Middle frontal gyrus (tissue), 1 donor: Measurements from ENCODE around the gene OAS2.

Source experiments
- DNase-seq: peaks from one replicate; pipeline ENCODE4 v3.0.0-alpha.2; 2015; ENCODE audit warnings: low spot score; ENCODE audit errors: extremely low spot score

The OAS2 gene

DNA sequence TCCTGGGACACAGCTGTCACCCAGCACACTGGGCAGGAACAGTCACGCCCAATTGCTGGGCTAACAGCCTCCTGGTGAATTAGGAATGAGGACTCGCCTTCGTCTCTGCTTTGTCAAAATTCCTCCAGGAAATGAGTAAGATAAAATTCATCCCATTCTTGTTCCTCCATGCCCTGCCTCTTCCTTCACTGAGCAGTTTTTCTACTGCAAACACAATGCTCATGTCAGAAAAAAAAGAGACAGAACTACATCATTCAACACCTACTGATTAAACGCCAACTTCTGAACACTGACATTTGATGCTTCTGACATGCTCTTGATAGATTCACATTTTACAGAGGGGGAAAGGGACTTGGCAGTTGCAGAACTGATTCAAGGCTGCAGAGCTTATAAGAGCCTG lies 40.7 kb downstream of the OAS2 start:
- DNase-seq, result no peak

DNA sequence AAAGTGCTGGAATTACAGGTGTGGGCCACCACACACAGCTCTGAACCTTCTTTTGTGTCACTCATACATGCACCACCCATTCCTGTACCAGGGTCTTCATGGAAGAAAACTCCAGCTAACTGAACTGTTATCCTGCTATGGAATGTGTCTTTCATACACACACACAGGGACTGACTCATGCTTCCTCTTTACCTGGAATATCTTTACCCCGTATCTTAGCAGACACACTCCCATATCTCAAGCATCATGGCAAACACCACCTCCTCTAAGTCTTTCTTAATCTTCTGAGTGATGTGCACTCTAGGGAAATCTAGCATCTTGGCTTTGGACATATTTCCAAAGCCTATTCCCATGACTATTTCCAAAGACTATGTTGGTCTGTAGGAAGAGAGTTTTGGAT lies 43.2 kb downstream of the OAS2 start:
- no peak for DNase-seq

- no peak for DNase-seq
Observed at GRCh38 chr12:113022563-113023297, 44.4 kb downstream of the OAS2 start.

- no peak for DNase-seq
Observed at GRCh38 chr12:113027726-113028125, 49.4 kb downstream of the OAS2 start.

GRCh38 chr12:113030875-113031525 lies 52.7 kb downstream of the OAS2 start:
- peak; percentile 45 for DNase-seq

GRCh38 chr12:113039911-113040445 lies 61.7 kb downstream of the OAS2 start:
- DNase-seq, result no peak

DNA sequence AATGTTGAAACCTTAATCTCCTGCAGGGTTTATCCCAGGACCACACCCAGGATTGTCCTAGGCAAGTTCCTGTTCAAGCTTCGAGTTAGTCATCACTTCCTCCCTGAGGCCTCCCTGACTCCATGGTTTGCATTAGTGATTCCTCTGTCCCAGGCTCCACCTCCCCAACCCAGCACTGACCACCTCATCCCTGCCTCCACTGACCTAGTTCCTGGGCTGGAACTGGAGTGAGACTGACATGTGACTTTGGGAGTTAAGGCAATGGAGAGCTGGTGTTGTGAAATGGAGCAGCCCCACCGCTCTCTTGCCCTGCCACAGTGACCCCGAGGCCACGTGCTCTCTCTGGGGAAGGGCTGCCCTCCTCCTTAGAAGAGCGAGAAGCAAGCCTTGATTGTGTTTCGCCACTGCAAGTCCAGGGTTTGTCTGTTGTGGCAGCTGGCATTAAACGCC lies 62.4 kb downstream of the OAS2 start:
- no peak for DNase-seq

- no peak for DNase-seq
Observed at GRCh38 chr12:113041560-113041959, 63.2 kb downstream of the OAS2 start.

- DNase-seq, result no peak
Observed at GRCh38 chr12:113043240-113043639, 64.9 kb downstream of the OAS2 start.

- no peak for DNase-seq
Observed at GRCh38 chr12:113044516-113044915, 66.2 kb downstream of the OAS2 start.

- DNase-seq, result peak; percentile 60
Observed at GRCh38 chr12:113048716-113049127, 70.4 kb downstream of the OAS2 start.

DNA sequence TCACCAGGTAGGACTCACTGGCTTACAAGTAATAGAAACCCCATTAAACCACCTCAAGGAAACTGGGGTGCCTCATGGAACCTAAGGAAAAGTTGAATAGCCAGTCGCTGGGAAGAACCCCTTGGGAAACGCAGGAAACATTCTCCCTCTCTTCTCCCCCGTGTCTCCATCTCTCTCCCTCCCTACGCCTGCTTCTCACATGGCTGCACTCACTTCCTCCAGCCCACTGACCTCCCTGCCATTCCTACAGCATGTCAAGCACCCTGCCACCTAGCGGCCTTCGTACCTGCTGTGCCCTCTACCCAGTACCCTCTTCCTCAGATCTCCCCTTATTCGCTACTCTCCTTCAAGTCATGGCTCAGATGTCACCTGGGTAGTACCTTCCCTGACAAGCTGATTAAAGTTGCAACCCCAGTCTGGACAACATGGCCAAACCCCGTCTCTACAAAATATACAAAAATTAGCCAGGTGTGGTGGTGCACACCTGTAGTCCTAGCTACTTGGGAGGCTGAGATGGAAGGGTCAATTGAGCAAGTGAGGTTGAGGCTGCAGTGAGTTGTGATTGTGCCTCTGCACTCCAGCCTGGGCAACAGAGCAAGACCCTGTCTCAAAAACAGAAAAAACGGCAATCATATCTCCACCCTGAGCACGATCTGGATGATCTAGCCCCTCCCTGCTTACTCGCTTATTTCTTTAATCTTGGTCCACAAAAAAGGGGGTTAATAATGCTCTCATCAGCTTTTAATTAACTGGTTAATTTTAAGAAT lies 71.8 kb downstream of the OAS2 start:
- no peak for DNase-seq

GRCh38 chr12:113050795-113051194 lies 72.5 kb downstream of the OAS2 start:
- DNase-seq, result no peak

GRCh38 chr12:113051759-113052158 lies 73.4 kb downstream of the OAS2 start:
- no peak for DNase-seq

- DNase-seq, result no peak
Observed at GRCh38 chr12:113052326-113052725, 74.0 kb downstream of the OAS2 start.

- DNase-seq, result no peak
Observed at GRCh38 chr12:113054948-113055486, 76.7 kb downstream of the OAS2 start.

- DNase-seq, result no peak
Observed at GRCh38 chr12:113055594-113056380, 77.5 kb downstream of the OAS2 start.

- DNase-seq, result no peak
Observed at GRCh38 chr12:113056381-113056630, 78.0 kb downstream of the OAS2 start.

DNA sequence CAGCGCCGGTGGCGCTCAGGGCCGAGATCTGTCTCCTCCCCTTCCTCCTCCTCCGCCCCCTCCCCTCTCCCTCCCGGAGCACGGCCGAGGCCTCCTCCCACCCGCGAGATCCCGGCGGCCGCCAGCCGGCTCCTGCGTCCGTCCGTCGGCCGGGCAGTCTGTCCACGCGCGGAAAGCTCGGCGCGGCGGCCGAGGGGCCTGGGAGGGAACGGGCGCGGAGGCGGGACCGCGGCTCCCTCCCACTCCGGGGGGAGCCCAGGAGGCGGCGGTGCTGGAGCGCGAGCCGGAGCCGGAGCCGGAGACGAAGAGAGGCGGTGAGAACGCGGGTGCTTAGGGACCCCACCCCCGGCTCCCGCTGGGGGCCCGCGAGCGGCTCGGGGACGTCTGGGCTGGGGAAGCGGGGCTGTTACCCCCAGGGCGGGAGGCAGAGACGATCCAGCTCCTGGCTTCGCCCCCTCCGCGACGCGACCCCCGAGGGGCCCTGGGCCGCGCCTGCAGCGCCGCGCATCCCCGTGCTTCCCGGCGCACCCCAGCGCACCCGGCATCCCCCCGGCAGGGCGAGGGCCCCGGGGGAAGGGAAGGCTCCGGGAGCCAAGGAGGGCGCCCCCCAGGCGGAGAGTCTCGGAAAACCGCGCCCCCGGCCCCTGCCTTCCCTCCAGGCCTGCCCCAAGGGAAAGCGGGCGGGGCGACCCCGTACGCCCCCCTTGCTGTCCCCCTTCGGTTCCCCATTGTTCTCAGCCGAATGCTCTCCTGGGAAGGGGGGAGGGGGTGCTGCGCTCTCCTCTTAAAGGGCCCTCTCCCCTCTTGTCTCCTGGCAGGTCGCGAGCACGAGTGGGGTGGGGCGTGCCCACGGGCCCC lies 78.5 kb downstream of the OAS2 start, which contains the start of gene DTX1:
TSS of gene DTX1 (plus strand) at position 100 of the 858 bp plus-strand sequence. CDS start 1,463 bp downstream, outside the sequence.
- DNase-seq, result no peak
